GM19099 (cell line): ENCODE results near the gene HOXA3.

Source experiments
- POLR2A ChIP-seq: IDR thresholded peaks from 3 replicates; pipeline ENCODE4 v1.6.1; 2011; ENCODE audit warnings: low read depth; ENCODE audit not compliant: insufficient read length; ENCODE audit errors: extremely low read depth

Gene HOXA3

DNA sequence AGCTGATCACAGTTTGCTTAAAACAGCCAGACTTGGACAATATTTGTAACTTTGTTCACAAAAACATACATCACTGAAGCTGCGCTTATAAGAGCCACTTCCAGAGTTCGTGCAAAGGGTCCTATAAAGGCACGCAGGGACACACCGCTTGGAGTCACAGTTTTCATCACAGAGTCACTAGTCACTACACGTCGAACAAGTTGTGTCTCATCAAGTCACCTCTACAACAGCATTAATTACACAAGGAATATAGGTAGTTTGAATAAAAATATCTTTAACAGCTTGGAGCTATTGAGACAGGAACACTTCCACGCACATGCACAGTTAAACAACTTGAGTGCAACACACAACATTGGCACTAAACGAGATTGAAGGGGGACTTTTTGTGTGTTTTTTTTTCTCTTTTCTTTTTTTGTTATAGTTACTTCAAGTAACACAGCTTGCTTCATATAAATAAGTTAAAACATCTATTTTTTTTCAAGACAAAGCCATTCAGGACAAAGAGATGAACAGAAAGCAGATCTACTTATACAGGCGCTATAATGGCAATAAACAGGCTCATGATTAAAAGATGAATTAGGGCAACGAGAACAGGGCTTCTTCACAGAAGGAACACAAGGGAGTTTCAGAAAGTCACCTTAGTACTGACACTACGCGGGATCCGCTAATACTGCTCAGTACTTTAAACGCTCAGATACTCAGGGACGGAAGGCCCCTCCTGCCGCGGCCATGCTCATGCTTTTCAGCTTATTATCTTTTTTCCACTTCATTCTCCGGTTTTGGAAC is 11.1 kb downstream of the HOXA3 start:
- no peak for TF ChIP-seq POLR2A

DNA sequence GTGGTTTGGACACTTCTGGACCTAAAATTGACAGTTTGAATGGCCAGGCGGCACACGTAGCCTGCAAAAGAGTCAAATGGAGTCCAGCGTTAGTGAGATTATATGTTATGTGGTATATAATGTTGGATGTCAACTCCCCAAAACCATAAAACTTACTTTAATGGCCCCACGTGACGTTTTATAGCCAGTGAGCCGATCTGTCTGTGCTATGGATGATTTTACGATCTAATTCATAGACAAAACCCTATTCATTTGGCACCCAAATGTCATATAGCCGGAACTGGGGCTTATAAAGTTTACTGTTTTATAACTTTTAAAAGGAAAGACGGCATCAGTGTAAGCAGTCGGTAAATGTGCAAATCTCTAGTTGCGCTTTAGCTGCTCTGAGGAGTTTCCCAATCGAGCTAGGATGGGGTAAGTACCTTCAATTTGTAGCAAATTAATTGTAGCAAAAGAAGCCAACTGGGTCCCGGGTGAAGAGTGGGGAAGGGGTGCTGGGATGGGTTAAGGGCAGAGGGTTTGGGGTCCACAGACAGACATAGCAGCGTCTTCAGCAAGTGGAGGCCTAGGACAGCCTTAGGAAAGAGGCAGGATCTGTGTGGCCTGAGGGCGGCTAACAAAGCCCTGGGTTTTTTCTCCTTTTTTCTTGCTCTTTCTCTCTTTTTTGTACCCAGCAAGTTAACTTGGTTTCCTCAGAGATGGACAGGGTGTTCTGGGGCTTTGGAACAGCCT is 12.1 kb downstream of the HOXA3 start:
- no peak for TF ChIP-seq POLR2A

DNA sequence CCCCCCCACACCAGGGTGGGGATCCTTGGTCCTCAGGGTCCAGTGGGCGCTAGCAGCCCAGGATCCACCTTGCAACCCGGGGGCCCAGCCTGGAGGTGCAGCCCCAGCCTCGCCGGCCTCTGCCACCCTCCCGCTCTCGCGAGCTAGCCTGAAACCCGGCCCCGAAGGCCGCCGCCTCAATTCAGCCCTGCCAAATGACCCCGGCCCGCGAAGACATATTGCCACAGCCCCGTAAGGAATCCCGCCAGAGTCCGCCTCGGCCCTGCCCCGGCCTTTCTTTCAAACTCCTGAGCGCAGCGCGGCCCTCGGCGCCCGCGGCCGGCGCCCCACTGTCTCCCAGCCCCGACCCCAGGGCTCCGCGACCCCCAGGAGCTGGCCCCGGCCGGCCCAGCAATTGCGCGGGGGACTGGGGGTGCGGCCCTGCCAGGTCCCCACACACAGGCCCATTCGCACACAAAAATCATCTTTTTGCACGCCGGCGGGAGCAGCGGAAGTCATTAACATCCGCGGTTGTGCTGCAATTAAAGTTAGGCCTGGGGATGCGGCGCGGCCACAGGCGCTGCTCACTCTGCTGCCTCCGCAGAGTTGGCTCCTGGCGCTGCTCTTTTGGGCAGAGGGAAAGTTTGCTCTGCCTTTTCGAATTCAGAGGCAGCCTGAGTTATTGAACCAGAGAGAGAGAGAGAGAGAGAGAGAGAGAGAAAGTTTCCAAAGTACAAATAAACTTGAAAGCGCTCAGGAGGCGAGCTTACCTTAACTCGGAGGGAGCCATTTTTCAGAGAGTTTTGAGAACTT is 12.9 kb downstream of the HOXA3 start:
- TF ChIP-seq POLR2A, result no peak

DNA sequence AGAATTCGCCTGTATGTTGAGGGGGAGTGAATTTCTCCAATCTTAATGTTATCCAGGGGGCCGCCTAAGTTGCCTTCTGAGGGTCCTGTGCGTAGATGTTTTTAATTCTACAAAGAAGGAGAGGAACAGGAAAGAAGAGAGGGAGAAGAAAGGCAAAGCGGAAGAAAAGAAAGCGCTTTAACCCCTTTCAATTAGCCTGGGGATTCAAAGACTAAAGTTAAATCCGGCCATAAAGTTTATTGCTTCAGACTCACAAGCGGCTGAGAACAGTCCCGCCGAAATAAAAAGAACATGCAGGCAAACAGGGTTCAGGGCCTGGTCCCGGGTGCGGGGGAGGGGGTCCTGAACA is 13.4 kb downstream of the HOXA3 start:
- TF ChIP-seq POLR2A, result no peak

DNA sequence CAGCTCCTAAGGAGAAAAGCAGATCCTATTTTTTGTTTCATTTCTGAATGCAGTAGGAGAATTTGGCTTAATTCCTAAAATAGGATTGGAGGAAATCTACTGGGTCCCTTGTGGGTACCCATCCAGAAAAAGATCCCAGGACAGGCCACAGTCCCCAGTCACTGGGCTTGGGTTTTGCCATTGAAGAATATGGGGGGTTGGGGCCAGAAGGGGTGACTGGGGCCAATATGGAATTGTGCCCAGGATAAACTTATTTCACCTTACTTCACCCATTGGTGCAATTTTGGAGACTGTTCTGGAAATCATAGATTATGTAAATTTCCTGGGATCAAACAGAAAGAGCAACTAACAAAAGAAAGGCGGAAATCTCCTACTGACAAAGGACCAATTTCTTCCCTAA is 13.9 kb downstream of the HOXA3 start:
- no peak for TF ChIP-seq POLR2A

DNA sequence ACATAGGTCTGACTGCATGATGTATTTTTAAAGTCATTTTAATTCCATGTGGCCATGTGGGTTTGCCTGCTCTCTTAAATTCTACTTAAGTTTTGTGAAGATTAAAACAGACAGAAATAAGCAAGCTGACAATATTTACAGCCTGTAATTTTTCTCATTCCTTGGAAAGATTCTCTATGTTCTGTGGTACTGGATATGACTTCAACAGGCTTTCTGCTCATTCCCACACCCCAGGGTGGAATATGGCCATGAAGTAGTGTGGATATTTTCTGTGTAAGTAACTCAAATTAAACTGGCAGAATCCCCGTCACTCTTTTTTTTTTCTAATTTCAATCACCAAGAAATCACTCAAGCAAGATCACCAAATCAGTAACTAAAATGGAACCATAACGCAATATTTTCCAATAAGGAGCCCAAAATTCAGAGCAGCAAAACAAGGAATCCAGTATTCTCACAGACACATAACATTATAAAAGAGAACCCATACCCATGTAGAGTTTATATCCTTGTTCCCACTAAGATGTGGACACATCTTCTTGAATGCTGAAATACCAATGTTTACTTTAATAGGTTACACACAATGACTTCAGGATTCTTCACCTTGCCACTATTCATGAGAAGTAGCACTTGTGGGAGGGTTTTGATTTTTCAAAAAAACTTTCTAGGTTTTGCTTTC is 14.6 kb downstream of the HOXA3 start:
- no peak for TF ChIP-seq POLR2A

DNA sequence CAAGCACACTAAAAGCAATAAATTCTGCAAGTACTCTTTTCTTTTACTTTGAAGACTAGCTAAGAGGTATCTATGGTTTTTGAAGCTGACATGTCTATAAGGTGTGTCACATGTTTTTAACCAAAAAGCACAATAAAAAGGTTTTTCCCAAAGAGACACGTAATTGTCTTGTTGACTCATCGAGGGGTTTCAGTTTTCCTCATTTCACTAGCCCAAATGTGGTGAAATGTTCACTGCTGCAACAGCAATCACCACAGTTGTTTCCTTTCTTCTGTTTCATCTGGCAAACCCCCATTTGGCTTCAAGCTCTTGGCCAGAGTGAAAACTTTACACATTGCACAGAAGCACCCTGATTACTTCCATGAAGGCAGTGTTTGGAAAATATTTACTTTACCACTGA is 18.0 kb downstream of the HOXA3 start:
- no peak for TF ChIP-seq POLR2A

DNA sequence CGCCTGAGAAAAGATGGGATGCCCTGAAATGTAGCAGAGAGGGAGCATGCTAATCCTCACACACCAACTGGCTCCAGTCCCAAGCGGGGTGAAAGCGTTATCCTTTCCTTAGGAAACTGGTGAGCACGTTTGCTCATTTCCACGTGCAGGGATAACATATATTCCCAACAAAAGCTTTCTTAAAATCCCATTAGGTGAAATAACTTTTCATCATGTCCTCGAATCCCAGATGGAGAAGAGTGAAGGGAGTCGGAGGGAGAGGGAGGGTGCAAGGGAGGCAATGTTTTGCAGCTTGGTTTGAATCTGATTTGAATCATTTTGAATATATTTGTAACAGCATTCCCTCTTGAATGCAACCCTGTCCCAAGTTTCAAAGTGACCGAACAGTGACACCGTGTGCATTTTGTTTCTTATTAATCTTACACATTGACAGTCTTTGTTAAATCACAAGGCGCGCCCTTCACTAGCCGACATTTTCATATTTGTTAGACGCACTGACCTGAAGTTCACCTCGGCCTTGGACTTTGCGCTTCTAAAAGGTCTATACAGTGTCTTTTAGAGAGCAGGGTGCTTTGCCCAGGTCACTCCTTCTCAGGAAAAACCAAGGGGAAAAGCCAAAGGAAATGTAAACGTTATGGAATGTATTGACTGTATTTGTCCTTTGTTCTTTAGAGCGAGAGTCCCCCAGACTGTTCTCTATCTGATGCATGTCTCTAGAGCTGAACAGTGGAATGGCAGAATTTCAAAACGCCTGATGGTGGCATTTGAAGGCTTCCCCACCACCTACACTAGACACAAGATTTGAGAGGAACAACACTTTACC is 18.8 kb downstream of the HOXA3 start:
- no peak for TF ChIP-seq POLR2A

DNA sequence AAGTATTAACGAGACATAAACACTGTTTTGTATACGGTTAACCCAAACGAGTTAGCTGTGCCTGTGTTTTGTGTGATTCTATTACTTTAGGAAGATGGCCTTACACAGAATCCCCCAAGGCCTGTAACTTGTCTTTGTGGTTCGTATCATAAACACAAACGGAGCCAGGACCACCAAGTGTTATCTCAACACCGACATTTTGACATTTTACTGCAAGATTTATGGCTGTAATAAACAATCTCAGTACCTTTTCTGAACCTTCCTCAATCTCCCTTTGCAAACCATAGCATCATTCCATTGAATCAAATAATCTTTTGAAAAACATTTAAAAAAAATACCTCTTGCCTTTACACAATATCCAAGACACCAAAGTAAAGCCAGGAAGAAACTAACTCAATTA is 19.4 kb downstream of the HOXA3 start:
- no peak for TF ChIP-seq POLR2A

DNA sequence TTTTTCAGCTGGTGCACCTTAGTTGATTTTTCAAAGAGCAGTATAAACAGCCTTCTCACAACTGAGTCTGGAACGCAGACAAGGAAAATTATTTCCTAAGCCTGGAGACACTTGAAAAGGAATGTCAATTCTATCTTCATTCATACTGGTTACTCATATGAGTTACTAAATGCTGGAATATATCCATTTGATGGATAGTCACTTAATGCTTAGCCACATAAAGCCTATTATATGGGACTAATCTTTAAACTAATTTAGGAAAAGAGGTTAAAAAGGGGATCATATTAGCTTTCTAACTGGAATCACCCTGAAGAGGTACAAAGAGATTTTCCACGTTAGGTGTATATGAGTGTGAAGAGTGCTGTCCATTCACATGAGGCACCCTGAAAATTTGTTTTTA is 20.2 kb downstream of the HOXA3 start:
- TF ChIP-seq POLR2A, result no peak

DNA sequence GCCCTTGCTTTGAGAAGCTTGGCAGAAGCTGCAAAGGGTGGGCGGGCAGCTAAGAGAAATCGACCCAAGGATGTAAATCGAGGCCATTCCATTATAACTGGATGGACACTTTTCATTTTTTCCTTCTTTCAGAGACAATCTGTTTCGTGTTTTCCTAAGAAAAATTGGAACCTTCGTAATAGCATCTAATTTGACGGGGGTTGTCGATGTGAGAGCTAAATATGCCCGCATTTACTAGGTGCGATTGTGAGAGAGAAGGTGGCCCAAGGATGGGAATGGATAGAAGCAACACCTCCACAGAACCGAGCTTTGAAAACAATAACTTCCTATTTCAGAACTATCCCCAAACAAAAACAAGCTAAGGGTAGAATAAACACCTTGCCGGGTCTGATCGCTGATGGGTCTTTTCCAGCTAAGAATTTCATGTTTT is 21.0 kb downstream of the HOXA3 start:
- TF ChIP-seq POLR2A, result no peak

DNA sequence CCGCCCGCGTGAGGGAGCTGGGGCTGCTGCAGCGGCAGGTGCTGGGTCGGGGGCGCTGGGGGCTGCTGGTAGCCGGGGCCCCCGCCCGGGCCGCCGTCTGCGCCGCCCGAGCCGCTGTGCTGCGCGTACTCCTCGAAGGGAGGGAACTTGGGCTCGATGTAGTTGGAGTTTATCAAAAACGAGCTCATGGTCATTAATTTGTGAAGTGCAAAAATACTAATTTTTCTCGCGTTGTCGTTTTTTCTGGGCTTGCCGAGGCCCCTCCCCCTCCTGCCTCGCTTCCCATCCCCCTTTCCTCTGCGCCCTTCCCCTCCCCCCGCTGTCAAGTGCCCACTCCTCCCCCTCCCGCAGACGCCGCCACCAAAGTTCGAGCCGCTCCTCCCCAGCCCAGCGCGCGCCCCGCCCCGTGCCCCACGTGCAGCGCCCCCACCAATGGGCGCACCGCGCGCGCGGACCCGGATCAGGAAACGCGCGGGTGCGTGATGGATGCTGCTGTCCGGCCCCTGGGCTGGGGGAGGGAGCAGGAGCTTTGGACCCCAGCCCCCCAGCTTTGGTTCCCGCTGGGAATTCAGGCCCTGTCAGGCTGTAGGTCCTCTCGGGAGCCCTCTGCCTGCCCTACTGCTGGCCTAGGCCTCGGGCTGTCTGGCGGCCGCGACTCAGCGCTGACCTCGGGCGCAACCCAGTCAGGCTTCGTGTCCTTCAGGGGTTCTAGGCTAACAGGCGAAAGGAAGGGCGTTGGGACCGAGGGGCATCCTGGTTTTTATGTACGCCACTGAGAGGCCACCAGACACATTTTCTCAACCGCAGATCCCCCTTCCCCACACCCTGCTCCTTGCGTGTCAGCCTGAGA is 21.6 kb downstream of the HOXA3 start, which contains the start of gene HOXA4:
TSS of gene HOXA4 (minus strand) at position 218 of the 850 bp plus-strand sequence. CDS start at position 194, 24 bp downstream.
- peak; percentile 39 for TF ChIP-seq POLR2A

DNA sequence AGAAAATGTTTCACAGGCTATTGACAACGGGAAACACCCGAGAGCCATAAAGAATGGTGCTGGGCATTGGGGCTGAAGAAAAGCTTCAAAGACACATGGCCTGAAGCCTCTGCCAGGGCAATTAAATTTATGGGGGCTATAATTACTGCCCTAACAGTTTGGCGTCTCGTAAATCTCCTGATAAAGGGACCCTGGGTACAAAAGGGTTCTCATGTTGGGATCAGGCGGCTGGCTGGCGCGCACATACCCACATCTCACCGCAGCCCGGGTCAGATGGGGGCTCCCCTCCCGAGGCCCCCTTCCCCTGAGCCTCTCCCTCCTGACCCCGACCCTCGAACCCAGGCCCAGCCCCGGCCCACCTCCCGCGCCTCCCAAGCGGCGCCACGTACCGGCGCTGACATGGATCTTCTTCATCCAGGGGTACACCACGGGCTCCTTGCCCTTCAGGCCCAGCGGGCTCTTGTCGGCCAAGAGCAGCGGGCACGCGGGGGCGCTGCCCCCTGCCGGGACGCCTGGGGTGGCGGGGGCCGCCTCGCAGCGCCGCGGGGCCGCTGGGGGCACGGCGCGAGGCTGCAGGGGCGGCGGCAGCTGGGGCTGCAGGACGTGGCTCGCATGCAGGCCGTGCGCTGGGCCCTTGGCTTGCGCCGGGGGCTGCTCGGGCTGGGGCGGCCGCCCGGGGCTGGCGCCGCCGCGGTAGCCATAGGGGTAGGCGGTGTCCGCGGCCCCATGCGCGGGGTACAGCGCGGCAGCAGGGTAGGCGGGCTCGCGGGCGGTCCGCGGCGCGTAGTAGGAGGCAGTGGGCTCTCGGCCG is 22.4 kb downstream of the HOXA3 start:
- no peak for TF ChIP-seq POLR2A
